GM21786 (cell line): ENCODE measurements around the gene HM13.
"Not testable (repeated sequence)": the region's sequence is repeated elsewhere in the genome, so short reads cannot be mapped to it uniquely, and the experiment has no call there.

ENCODE experiments used
- ATAC-seq: cut with Tn5 transposase; IDR thresholded peaks from one replicate; pipeline ENCODE4 v1.9.1; 2021; ENCODE audit not compliant: unreplicated experiment

HM13 gene

DNA sequence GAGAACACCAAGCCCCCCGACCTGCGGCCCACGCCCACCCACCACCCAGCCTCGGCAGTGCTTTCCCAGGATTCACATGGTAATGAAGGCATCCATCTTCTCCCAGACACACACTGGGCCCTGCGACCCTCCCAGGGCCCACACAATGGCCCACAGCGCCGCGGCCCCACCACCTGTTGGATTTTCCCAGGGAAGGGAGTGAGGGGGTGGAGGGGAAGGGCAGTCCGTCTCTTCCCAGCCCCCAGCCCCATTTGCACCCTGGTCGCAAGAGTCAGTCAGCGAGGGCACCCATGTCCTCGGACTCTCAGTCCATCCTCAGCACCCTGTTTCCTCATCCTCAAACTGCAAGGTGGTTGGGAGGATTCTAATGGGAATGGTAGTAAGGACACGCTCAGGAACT lies 67.1 kb downstream of the HM13 start:
- ATAC-seq = no peak

GRCh38 chr20:31587545-31588389 lies 73.5 kb downstream of the HM13 start:
- no peak for ATAC-seq

DNA sequence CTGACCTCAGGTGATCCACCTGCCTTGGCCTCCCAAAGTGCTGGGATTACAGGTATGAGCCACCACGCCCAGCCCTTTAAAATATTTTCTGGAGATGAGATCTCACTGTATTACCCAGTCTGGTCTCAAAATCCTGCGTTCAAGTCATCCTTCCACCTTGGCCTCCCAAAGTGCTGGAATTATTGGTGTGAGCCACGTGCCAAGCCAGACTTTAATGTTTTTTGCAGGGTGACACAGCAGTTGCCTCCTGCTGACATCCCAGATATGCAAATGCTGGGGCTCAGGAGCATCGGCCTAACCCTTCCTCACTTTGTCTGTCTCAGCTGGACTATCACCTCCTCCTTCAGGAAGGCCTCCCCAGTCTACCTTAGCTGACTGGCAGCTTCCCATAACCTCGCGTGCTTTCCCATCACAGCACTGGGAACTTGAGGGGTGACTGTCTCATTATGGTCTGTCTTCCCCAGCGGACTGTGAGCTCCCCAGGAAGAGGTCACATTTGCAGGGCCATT lies 76.5 kb downstream of the HM13 start:
- no peak for ATAC-seq

DNA sequence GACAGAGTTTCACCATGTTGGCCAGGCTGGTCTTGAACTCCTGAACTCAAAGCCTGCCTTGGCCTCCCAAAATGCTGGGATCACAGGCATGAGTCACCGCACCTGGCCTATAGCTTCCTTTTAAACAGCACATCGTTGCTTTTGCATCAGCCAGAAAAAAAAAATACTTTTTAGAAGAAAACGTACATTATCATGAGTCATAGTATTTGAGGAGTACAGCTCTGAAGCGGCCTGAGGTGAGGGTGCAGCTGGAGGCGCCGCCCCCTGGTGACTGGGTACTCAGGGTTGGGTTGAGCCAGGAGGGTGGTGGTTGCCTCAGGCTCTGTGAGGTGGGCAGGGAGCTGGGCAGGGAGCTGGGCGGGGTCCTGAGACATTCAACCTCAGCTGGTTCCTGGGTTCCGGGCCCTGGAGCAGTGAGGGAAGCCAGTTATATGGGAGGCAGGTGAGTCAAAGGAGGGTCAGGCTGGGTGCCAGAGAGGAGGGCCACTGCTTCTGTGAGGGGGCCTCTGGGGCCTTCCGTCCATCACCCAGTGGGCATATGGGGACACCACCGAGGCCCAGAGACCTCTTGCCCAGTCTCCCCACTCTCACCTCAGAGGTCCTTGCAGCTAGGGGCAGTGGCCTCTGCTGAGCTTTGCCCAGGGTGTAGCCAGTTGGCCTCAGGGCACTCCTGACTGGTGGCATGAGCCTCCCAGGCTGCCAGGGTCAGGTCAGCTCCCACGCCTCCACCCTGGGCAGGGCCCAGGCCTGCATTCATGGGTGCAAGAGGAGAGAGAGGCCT lies 79.2 kb downstream of the HM13 start:
- ATAC-seq = no peak

- no peak for ATAC-seq
Observed at GRCh38 chr20:31594002-31594557, 79.8 kb downstream of the HM13 start.

GRCh38 chr20:31594558-31595379 lies 80.5 kb downstream of the HM13 start:
- ATAC-seq = no peak

DNA sequence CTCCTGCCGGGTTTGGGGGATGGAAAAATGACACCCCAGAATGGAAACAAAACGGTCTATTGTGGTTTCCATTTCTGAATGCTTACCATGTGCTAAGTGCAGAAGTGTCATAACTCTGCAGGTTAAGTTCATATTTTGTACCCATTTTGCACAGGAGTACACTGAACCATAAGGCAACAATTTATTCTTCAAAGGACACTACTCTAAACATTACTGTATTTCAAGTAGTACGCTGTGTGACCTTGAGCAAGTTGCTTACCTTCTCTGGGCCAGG lies 81.1 kb downstream of the HM13 start:
- ATAC-seq = no peak

GRCh38 chr20:31595654-31596411 lies 81.6 kb downstream of the HM13 start:
- ATAC-seq = no peak

DNA sequence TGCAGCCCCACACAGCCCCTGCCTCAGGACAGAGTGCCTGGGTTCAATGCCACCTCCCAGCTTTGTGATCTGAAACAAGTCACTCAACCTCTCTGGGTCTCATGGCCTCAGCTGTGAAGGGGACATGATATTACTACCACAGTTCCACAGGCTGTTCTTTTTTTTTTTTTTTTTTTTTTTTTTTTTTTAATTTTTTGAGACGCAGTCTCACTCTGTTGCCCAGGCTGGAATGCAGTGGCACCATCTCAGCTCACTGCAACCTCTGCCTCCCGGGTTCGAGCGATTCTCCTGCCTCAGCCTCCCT lies 82.1 kb downstream of the HM13 start:
- ATAC-seq = not testable (repeated sequence)

DNA sequence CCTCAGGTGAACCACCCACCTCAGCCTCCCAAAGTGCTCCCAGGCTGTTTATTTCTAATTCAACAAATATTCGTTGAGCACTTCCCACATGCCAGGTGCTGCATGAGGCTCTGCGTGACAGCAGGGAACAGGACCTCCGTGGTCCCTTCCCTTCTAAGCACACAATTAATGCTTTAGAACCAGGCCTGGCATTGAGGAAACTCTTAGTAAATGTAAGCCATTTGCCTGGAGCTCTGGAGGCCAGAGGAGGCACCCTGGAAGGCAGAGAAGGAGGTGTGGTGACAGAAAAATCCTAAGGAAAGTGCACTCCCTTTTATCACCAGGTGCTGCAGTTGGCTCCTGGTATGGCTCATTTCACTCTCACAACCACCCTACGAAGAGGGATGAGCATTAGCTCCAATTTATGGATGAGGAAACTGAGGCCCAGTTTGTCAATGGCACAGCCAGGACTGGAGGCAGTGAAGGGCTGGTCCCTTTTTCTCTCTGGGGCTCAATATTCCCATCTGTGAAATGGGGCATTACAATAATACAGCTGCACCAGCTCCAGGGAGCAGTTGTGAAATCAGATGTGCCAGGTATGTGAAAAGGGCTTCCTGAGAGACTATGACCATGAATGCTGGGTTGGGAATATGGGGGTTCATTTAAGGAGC lies 82.7 kb downstream of the HM13 start:
- ATAC-seq = no peak

DNA sequence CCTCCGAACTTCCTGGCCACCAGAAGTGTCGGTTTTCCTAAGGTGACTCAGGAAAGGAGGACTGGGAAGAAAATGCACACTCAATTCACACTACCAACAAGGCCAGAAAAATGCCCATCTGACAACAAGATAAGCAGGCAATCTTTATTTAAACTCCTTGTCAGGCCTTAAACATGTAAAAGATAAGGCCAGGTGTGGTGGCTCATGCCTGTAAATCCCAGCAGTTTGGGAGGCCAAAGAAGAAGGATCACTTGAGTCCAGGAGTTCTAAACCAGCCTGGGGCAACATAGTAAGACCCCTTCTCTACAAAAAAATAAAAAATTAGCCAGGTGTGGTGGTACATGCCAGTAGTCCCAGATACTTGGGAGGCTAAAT lies 83.2 kb downstream of the HM13 start:
- ATAC-seq = no peak

- no peak for ATAC-seq
Observed at GRCh38 chr20:31602431-31602778, 88.2 kb downstream of the HM13 start.

DNA sequence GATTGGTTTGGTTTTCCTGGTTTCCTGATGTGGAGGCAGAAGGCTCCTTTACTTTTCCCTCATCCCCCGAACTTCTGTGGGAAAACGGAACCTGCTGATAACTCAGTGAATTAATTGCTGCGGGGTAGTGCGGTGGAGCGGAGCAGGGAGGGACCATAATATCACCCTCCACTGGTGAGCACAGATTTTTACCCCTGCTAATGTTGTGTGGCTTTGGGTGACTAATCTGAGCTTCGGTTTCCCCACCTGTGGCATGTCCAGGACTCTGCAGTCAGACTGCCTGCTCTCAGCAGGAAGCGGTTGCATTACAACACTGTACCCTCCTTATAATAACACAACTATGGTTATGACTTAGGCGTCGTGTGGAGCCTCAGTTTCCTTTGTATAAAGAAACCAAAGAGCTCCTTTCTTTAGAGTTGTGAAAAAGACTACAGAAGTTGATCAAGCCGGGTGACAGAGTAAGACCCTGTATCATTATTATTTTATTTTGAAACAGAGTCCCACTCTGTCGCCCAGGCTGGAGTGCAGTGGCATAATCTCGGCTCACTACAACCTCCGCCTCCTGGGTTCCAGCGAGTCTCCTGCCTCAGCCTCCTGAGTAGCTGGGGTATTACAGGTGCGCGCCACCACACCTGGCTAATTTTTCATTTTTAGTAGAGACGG lies 88.7 kb downstream of the HM13 start:
- peak; percentile 58 for ATAC-seq

DNA sequence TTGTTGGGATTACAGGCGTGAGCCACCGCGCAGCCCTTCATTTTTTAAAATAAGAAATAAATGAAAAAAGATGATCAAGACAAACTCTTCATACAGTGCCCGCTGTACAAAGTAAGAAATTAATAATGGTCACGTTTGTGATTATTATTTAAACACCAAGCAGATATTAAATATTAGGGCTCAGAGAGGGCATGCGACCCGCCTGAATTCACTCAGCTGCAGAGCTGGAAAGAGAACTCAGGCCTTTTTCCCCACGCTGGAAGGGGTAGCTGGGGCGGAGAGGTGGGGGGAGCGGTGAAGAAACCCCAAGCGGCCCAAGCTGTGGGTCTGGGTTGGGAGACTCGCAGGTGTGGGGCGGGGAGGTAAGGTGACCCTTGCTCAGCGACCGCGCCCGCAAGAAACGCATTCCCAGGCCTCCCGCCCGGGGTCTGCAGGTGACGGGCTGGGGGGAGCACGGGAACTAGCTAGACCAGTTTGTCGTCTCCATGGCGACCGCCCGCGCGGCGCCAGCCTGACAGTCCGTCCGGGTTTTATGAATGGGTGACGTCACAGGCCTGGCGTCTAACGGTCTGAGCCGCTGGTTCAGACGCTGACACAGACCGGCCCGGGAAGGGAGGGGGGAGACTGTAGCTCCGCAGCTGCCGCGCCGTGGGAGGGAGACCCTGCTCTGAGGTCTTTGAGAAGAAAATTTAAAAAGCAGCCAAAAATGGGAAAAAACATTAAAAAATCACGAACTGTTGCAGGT lies 89.8 kb downstream of the HM13 start:
- ATAC-seq = peak; percentile 46

DNA sequence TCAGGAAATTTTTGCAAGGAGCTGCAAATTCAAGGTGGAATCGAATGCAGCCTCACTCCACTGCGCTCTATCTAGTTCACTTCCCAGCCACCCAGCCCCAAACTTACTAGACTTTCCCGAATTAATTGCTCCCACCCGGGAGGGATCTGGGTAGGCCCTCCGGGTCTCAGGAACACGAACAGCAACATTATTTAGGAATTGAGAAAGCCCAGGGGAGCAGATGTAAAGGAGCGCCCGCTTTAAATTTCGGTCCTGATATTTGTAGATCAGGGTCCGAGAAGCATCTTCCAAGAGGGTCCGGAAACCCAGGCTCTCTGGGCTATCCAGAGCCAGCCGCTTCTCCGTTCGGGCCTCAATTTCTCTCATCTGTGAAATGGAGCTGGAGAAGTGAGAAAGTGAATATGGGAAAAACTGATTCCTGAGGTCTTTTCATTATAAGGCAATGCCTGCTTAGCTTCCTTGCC lies 90.4 kb downstream of the HM13 start:
- no peak for ATAC-seq

DNA sequence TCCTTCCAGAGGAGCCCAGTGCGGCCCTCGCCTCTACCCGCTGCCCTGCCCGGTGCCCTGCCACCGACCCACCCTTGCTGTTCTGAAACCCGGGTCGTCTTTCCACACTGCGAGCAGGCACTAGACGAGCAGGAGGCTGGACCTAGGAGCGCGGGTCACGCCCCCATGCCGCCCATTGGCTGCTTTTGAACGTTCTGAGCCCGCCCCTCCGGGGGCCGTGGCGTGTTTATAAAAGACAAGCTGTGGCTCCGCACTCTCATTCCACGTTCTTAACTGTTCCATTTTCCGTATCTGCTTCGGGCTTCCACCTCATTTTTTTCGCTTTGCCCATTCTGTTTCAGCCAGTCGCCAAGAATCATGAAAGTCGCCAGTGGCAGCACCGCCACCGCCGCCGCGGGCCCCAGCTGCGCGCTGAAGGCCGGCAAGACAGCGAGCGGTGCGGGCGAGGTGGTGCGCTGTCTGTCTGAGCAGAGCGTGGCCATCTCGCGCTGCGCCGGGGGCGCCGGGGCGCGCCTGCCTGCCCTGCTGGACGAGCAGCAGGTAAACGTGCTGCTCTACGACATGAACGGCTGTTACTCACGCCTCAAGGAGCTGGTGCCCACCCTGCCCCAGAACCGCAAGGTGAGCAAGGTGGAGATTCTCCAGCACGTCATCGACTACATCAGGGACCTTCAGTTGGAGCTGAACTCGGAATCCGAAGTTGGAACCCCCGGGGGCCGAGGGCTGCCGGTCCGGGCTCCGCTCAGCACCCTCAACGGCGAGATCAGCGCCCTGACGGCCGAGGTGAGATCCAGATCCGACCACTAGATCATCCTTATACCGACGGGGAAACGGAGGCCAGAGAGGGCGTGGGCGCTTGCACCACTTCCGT lies 91.0 kb downstream of the HM13 start, which contains the start of gene ID1:
Gene ID1, plus strand, starts transcription at position 259 of the 871 bp plus-strand sequence. Its CDS starts 99 bp downstream, at position 358.
- peak; percentile 87 for ATAC-seq

DNA sequence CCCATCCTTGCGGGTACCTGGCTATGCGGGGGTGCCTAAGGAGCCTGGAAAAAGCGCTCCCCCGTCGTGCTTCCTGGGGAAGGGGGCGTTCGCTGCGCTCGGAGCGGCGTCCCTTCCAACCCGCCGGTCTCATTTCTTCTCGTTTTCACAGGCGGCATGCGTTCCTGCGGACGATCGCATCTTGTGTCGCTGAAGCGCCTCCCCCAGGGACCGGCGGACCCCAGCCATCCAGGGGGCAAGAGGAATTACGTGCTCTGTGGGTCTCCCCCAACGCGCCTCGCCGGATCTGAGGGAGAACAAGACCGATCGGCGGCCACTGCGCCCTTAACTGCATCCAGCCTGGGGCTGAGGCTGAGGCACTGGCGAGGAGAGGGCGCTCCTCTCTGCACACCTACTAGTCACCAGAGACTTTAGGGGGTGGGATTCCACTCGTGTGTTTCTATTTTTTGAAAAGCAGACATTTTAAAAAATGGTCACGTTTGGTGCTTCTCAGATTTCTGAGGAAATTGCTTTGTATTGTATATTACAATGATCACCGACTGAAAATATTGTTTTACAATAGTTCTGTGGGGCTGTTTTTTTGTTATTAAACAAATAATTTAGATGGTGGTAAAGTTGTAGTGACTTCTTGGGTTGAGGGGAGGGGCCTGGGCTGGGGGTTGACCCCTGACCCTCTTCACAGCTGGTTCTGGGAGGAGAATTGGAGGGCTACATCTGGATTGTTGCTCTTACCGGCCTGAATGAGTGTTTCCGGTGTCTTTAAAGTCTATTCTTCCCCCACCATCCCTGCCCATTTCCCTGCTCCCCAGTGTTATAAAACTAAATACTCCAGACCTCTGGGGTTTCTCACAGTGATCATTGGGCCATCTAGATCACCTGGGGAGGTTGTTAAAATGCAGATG lies 91.9 kb downstream of the HM13 start:
- ATAC-seq = no peak
